ENCODE results near the gene GP9. TPM values are rescaled to one million over a fixed set of nuclear protein-coding genes. Genes with fewer than 3 reads are reported as not detected.

GP9 gene
- total RNA-seq, 1 experiment from 2014 or later, result not detected

- no peak overlapping the region for H3K4me3 Mint-ChIP-seq (ENCODE audit: low read depth, unreplicated experiment)
- H3K4me1 Mint-ChIP-seq (ENCODE audit: low read depth, unreplicated experiment), result peaks cover 8% of the 10 kb centered on the region
- H3K27ac Mint-ChIP-seq (ENCODE audit: unreplicated experiment), result no peak overlapping the region
- intact Hi-C loops (cut with micrococcal nuclease; ENCODE audit: unreplicated experiment), result loop anchor here (10.0 kb wide), 1 partner anchor 66 kb away; no protein-coding TSS in a partner anchor
- peaks cover 4% of the 10 kb centered on the region for H3K36me3 Mint-ChIP-seq (ENCODE audit: insufficient read depth, unreplicated experiment)
- CTCF ChIA-PET, result no interaction called here
- no peak for DNase-seq
- no peaks in the 10 kb centered on the region for H3K9me3 Mint-ChIP-seq (ENCODE audit: low read depth, unreplicated experiment)
- no TSS peak for BruUV-seq (replicated peaks)
- H3K27me3 Mint-ChIP-seq (ENCODE audit: unreplicated experiment), result peaks cover 45% of the 10 kb centered on the region
- no peak for TF ChIP-seq CTCF (IDR thresholded peaks at IDR 0.05; ENCODE audit: unreplicated experiment)
These were observed 31.7 kb upstream of the GP9 start for GRCh38 chr3:129028866-129029265.

DNA sequence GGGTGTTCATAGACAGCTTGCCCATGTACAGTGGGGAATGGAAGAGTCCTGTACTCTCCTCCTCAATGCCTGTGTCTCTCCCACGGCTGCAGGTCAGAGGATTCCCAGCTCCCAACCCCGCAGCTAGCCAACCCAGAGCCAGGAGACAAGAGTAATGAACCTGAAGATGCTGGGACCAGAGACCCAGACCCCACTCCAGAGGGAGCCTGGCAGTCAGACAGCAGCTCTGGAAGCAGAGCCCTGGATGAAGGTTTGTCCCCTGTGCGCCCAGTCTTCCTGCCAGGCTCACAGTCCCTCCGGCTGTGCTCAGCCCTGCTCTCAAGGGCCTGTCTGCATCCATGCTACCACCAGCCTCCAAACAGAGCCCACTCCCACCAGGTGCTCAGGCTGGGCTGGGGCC is 30.0 kb upstream of the GP9 start:
- peaks cover 8% of the 10 kb centered on the region for H3K4me1 Mint-ChIP-seq (ENCODE audit: low read depth, unreplicated experiment)
- no TSS peak for BruUV-seq (replicated peaks)
- no peak overlapping the region for H3K27ac Mint-ChIP-seq (ENCODE audit: unreplicated experiment)
- H3K27me3 Mint-ChIP-seq (ENCODE audit: unreplicated experiment), result peaks cover 34% of the 10 kb centered on the region
- H3K36me3 Mint-ChIP-seq (ENCODE audit: insufficient read depth, unreplicated experiment), result peaks cover 4% of the 10 kb centered on the region
- no peak for TF ChIP-seq CTCF (IDR thresholded peaks at IDR 0.05; ENCODE audit: unreplicated experiment)
- no peaks in the 10 kb centered on the region for H3K9me3 Mint-ChIP-seq (ENCODE audit: low read depth, unreplicated experiment)
- DNase-seq, result no peak
- CTCF ChIA-PET, result interaction anchor here (1.1 to 1.7 kb wide), 2 partner anchors 14 to 61 kb away, joined by 3 to 4 read pairs; no protein-coding TSS in a partner anchor
- no peak overlapping the region for H3K4me3 Mint-ChIP-seq (ENCODE audit: low read depth, unreplicated experiment)
- intact Hi-C loops (cut with micrococcal nuclease; ENCODE audit: unreplicated experiment), result no loop called here

GRCh38 chr3:129031476-129032215 is 28.9 kb upstream of the GP9 start:
- CTCF ChIA-PET, result interaction anchor here (1.7 kb wide), 1 partner anchor 15 kb away, joined by 4 read pairs; no protein-coding TSS in a partner anchor
- no TSS peak for BruUV-seq (replicated peaks)
- Mint-ChIP-seq H3K36me3 (ENCODE audit: insufficient read depth, unreplicated experiment) (peaks cover 4% of the 10 kb centered on the region), H3K4me3 (ENCODE audit: low read depth, unreplicated experiment) (no peak overlapping the region), H3K27me3 (ENCODE audit: unreplicated experiment) (peaks cover 34% of the 10 kb centered on the region), H3K4me1 (ENCODE audit: low read depth, unreplicated experiment) (peaks cover 2% of the 10 kb centered on the region), H3K9me3 (ENCODE audit: low read depth, unreplicated experiment) (no peaks in the 10 kb centered on the region), H3K27ac (ENCODE audit: unreplicated experiment) (no peak overlapping the region)
- TF ChIP-seq CTCF (IDR thresholded peaks at IDR 0.05; ENCODE audit: unreplicated experiment), result no peak
- intact Hi-C loops (cut with micrococcal nuclease; ENCODE audit: unreplicated experiment), result no loop called here
- no peak for DNase-seq

DNA sequence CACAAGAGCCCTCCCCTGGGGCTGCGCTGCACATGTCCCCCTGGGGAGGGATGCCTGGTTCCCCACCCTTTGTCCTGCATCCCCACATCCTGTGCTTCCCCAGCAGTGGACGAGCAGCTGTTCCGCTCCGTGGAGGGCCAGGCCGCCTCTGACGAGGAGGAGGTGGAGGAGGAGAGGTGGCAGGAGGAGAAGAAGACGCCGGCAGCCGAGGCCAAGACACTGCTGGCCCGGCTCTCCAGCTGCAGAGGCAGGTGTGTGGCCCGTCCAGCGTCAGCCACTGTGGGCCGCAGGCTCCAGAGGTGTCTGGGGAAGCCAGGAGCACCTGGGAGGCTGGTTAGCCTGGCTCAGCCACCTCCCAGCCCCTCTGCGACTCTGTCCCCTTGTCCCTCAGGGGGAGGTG is 27.9 kb upstream of the GP9 start:
- Mint-ChIP-seq H3K27ac (ENCODE audit: unreplicated experiment) (no peak overlapping the region), H3K36me3 (ENCODE audit: insufficient read depth, unreplicated experiment) (no peaks in the 10 kb centered on the region), H3K9me3 (ENCODE audit: low read depth, unreplicated experiment) (no peaks in the 10 kb centered on the region), H3K4me1 (ENCODE audit: low read depth, unreplicated experiment) (no peaks in the 10 kb centered on the region), H3K4me3 (ENCODE audit: low read depth, unreplicated experiment) (no peak overlapping the region), H3K27me3 (ENCODE audit: unreplicated experiment) (peaks cover 39% of the 10 kb centered on the region)
- DNase-seq, result no peak
- no peak for TF ChIP-seq CTCF (IDR thresholded peaks at IDR 0.05; ENCODE audit: unreplicated experiment)
- CTCF ChIA-PET, result interaction anchor here (1.1 kb wide), 1 partner anchor 20 kb away, joined by 3 read pairs; no protein-coding TSS in a partner anchor
- no TSS peak for BruUV-seq (replicated peaks)
- intact Hi-C loops (cut with micrococcal nuclease; ENCODE audit: unreplicated experiment), result no loop called here
